ENCODE measurements around the gene SLC29A4.
"Not testable (repeated sequence)": the region's sequence is repeated elsewhere in the genome, so short reads cannot be mapped to it uniquely, and the experiment has no call there.

Gene SLC29A4

GRCh38 chr7:5289355-5289754 is 6.6 kb downstream of the SLC29A4 start:
- DNase-seq (ENCODE audit: low read depth, low spot score) = no peak
- no peaks in the 10 kb centered on the region for H3K27me3 ChIP-seq (ENCODE audit: insufficient read depth, insufficient read length)
- H3K9ac ChIP-seq (ENCODE audit: insufficient read length, low read depth) = no peak overlapping the region
- 0 out of 2 replicates have a peak, but pooled peaks cover 6% of the 10 kb centered on the region for H3K9me3 ChIP-seq (ENCODE audit: insufficient read depth, low read length)
- H3K4me3 ChIP-seq (ENCODE audit: insufficient read length, low read depth) = no peak overlapping the region
- H3K4me1 ChIP-seq (ENCODE audit: insufficient read depth, insufficient read length) = peaks cover 5% of the 10 kb centered on the region
- H3K36me3 ChIP-seq (ENCODE audit: insufficient read depth, insufficient read length, low read length) = peaks cover 16% of the 10 kb centered on the region
- TF ChIP-seq SUZ12 (IDR thresholded peaks at IDR 0.05; ENCODE audit: extremely low read depth, insufficient read depth, insufficient read length) = no peak
- no peak for TF ChIP-seq ZNF274 (IDR thresholded peaks at IDR 0.05; ENCODE audit: low read depth, low read length)
- TF ChIP-seq YY1 (IDR thresholded peaks at IDR 0.05; ENCODE audit: insufficient read depth, insufficient read length) = no peak

- 0 out of 2 replicates have a peak, but pooled peaks cover 6% of the 10 kb centered on the region for H3K9me3 ChIP-seq (ENCODE audit: insufficient read depth, low read length)
- H3K4me3 ChIP-seq (ENCODE audit: insufficient read length, low read depth) = no peak overlapping the region
- no peaks in the 10 kb centered on the region for H3K4me1 ChIP-seq (ENCODE audit: insufficient read depth, insufficient read length)
- H3K9ac ChIP-seq (ENCODE audit: insufficient read length, low read depth) = no peak overlapping the region
- DNase-seq (ENCODE audit: low read depth, low spot score) = no peak
- H3K36me3 ChIP-seq (ENCODE audit: insufficient read depth, insufficient read length, low read length) = peaks cover 27% of the 10 kb centered on the region
- no peak for TF ChIP-seq ZNF274 (IDR thresholded peaks at IDR 0.05; ENCODE audit: low read depth, low read length)
- no peak for TF ChIP-seq YY1 (IDR thresholded peaks at IDR 0.05; ENCODE audit: insufficient read depth, insufficient read length)
- no peak for TF ChIP-seq SUZ12 (IDR thresholded peaks at IDR 0.05; ENCODE audit: extremely low read depth, insufficient read depth, insufficient read length)
- H3K27me3 ChIP-seq (ENCODE audit: insufficient read depth, insufficient read length) = no peaks in the 10 kb centered on the region
Observed at GRCh38 chr7:5291301-5291700, 8.6 kb downstream of the SLC29A4 start.

GRCh38 chr7:5291711-5292335 is 9.1 kb downstream of the SLC29A4 start:
- H3K36me3 ChIP-seq (ENCODE audit: insufficient read depth, insufficient read length, low read length) = peaks cover 24% of the 10 kb centered on the region
- not testable (repeated sequence) for H3K27me3 ChIP-seq (ENCODE audit: insufficient read depth, insufficient read length); H3K9me3 ChIP-seq (ENCODE audit: insufficient read depth, low read length); H3K9ac ChIP-seq (ENCODE audit: insufficient read length, low read depth); DNase-seq (ENCODE audit: low read depth, low spot score); H3K4me3 ChIP-seq (ENCODE audit: insufficient read length, low read depth); H3K4me1 ChIP-seq (ENCODE audit: insufficient read depth, insufficient read length)

- H3K36me3 ChIP-seq (ENCODE audit: insufficient read depth, insufficient read length, low read length) = peaks cover 36% of the 10 kb centered on the region
- no peak for DNase-seq (ENCODE audit: low read depth, low spot score)
- no peaks in the 10 kb centered on the region for H3K27me3 ChIP-seq (ENCODE audit: insufficient read depth, insufficient read length)
- no peak overlapping the region for H3K4me3 ChIP-seq (ENCODE audit: insufficient read length, low read depth)
- H3K4me1 ChIP-seq (ENCODE audit: insufficient read depth, insufficient read length) = no peaks in the 10 kb centered on the region
- 0 out of 2 replicates have a peak, but pooled peaks cover 6% of the 10 kb centered on the region for H3K9me3 ChIP-seq (ENCODE audit: insufficient read depth, low read length)
- no peak overlapping the region for H3K9ac ChIP-seq (ENCODE audit: insufficient read length, low read depth)
- TF ChIP-seq YY1 (IDR thresholded peaks at IDR 0.05; ENCODE audit: insufficient read depth, insufficient read length) (no peak), SUZ12 (IDR thresholded peaks at IDR 0.05; ENCODE audit: extremely low read depth, insufficient read depth, insufficient read length) (no peak)
Observed at GRCh38 chr7:5294169-5294987, 11.6 kb downstream of the SLC29A4 start.

- H3K9me3 ChIP-seq (ENCODE audit: insufficient read depth, low read length) = 0 out of 2 replicates have a peak, but pooled peaks cover 6% of the 10 kb centered on the region
- TF ChIP-seq ZNF274 (IDR thresholded peaks at IDR 0.05; ENCODE audit: low read depth, low read length) (no peak), YY1 (IDR thresholded peaks at IDR 0.05; ENCODE audit: insufficient read depth, insufficient read length) (no peak), SUZ12 (IDR thresholded peaks at IDR 0.05; ENCODE audit: extremely low read depth, insufficient read depth, insufficient read length) (no peak)
- DNase-seq (ENCODE audit: low read depth, low spot score) = no peak
- no peaks in the 10 kb centered on the region for H3K4me1 ChIP-seq (ENCODE audit: insufficient read depth, insufficient read length)
- H3K36me3 ChIP-seq (ENCODE audit: insufficient read depth, insufficient read length, low read length) = peaks cover 40% of the 10 kb centered on the region
- no peak overlapping the region for H3K9ac ChIP-seq (ENCODE audit: insufficient read length, low read depth)
- no peaks in the 10 kb centered on the region for H3K27me3 ChIP-seq (ENCODE audit: insufficient read depth, insufficient read length)
- no peak overlapping the region for H3K4me3 ChIP-seq (ENCODE audit: insufficient read length, low read depth)
Observed at GRCh38 chr7:5295039-5296014, 12.6 kb downstream of the SLC29A4 start.

- peaks cover 35% of the 10 kb centered on the region for H3K36me3 ChIP-seq (ENCODE audit: insufficient read depth, insufficient read length, low read length)
- no peaks in the 10 kb centered on the region for H3K4me1 ChIP-seq (ENCODE audit: insufficient read depth, insufficient read length)
- TF ChIP-seq YY1 (IDR thresholded peaks at IDR 0.05; ENCODE audit: insufficient read depth, insufficient read length) = no peak
- H3K4me3 ChIP-seq (ENCODE audit: insufficient read length, low read depth) = no peak overlapping the region
- no peak for DNase-seq (ENCODE audit: low read depth, low spot score)
- no peak overlapping the region for H3K9ac ChIP-seq (ENCODE audit: insufficient read length, low read depth)
- H3K27me3 ChIP-seq (ENCODE audit: insufficient read depth, insufficient read length) = no peaks in the 10 kb centered on the region
- H3K9me3 ChIP-seq (ENCODE audit: insufficient read depth, low read length) = 0 out of 2 replicates have a peak, but pooled peaks cover 6% of the 10 kb centered on the region
Observed at GRCh38 chr7:5296015-5296610, 13.4 kb downstream of the SLC29A4 start.
